Left forelimb (tissue), 1 donor: Measurements from ENCODE around the gene MCC.

Experiments
- DNase-seq: peaks from one replicate; pipeline ENCODE4 v3.0.0-alpha.2; 2018; ENCODE audit warnings: low spot score

The MCC gene

GRCh38 chr5:113245427-113246225, 242.6 kb downstream of the MCC start:
- DNase-seq, result no peak

GRCh38 chr5:113244966-113245365, 243.3 kb downstream of the MCC start:
- no peak for DNase-seq

GRCh38 chr5:113243349-113243664, 244.9 kb downstream of the MCC start:
- no peak for DNase-seq

GRCh38 chr5:113242481-113243348, 245.5 kb downstream of the MCC start:
- DNase-seq, result no peak

- no peak for DNase-seq
Measured at GRCh38 chr5:113240951-113241726, 247.1 kb downstream of the MCC start.

GRCh38 chr5:113240032-113240431, 248.2 kb downstream of the MCC start:
- no peak for DNase-seq

GRCh38 chr5:113237893-113238292, 250.4 kb downstream of the MCC start:
- no peak for DNase-seq

GRCh38 chr5:113236536-113237288, 251.5 kb downstream of the MCC start:
- DNase-seq, result no peak

- no peak for DNase-seq
Measured at GRCh38 chr5:113235884-113236283, 252.4 kb downstream of the MCC start.

- no peak for DNase-seq
Measured at GRCh38 chr5:113234546-113234945, 253.7 kb downstream of the MCC start.

- no peak for DNase-seq
Measured at GRCh38 chr5:113233606-113234005, 254.6 kb downstream of the MCC start.

- DNase-seq, result no peak
Measured at GRCh38 chr5:113232667-113233066, 255.6 kb downstream of the MCC start.

- DNase-seq, result no peak
Measured at GRCh38 chr5:113232221-113232620, 256.0 kb downstream of the MCC start.

- no peak for DNase-seq
Measured at GRCh38 chr5:113231653-113232000, 256.6 kb downstream of the MCC start.

- DNase-seq, result no peak
Measured at GRCh38 chr5:113230711-113231652, 257.3 kb downstream of the MCC start.

- DNase-seq, result no peak
Measured at GRCh38 chr5:113227798-113228197, 260.5 kb downstream of the MCC start.

- no peak for DNase-seq
Measured at GRCh38 chr5:113226116-113226736, 262.0 kb downstream of the MCC start.

GRCh38 chr5:113225259-113225658, 263.0 kb downstream of the MCC start:
- DNase-seq, result no peak

- DNase-seq, result no peak
Measured at GRCh38 chr5:113224605-113225065, 263.6 kb downstream of the MCC start.
